PC-3 (cell line): ENCODE data around the gene ADORA1.

Source experiments
- CTCF ChIP-seq: fragments of 300-600 bp; sonication (generic); conservative IDR thresholded peaks from 2 replicates; pipeline ENCODE4 v1.5.1; 2017; ENCODE audit warnings: antibody characterized with exemption, low read depth, mild to moderate bottlenecking, low read length
- EZH2 ChIP-seq: fragments of 300-600 bp; sonication (generic); IDR thresholded peaks from one replicate; pipeline ENCODE4 v1.6.1; 2017; ENCODE audit warnings: antibody characterized with exemption, mild to moderate bottlenecking, low read length; ENCODE audit not compliant: unreplicated experiment
- EZH2phosphoT487 ChIP-seq: fragments of 300-600 bp; sonication (generic); IDR thresholded peaks from 2 replicates; pipeline ENCODE4 v1.6.1; 2018; ENCODE audit warnings: mild to moderate bottlenecking, antibody characterized with exemption, low read length, borderline replicate concordance

DNA sequence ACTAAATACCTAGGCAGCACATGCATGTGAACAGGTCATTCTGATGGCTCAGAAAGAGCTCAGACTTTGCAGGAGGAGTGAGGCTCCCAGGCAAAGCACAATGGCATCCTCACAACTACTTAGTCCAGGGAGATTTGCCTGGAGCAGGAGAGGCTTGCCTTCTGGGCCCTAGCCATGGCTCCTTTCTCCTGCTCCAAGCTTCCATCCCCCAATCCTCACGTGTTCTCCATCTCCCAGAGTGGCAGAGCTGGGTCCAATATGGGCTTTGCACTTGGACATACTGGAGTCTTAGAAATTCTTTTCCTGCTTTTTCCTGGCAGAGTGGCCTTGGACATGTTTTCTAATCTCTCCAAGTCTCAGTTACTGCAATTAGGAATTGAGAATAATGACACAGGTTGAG, 32.3 kb downstream of the ADORA1 start:
- TF ChIP-seq CTCF (no peak), EZH2 (no peak), EZH2phosphoT487 (no peak)
